ENCODE measurements around the gene C1orf167.

C1orf167 gene

GRCh38 chr1:11774753-11775152, 12.8 kb downstream of the C1orf167 start:
- H4K20me1 ChIP-seq (ENCODE audit: insufficient read depth), result no peaks in the 10 kb centered on the region

GRCh38 chr1:11777658-11778322, 15.8 kb downstream of the C1orf167 start:
- Histone ChIP-seq H3K9ac (no peak overlapping the region), H3K27me3 (ENCODE audit: insufficient read depth, low read depth) (peaks cover 11% of the 10 kb centered on the region; the same call in 1 of the 2 replicates), H3K4me2 (no peak overlapping the region), H3K36me3 (ENCODE audit: insufficient read depth) (no peaks in the 10 kb centered on the region), H2AFZ (ENCODE audit: low read depth) (no peak overlapping the region), H3K79me2 (ENCODE audit: insufficient read depth, low read depth) (no peaks in the 10 kb centered on the region), H3K27ac (no peak overlapping the region), H3K4me3 (IDR thresholded peaks at IDR 0.05; ENCODE audit: insufficient read depth, low read depth, low read length) (no peak overlapping the region), H3K4me1 (ENCODE audit: low read depth, poor library complexity, severe bottlenecking) (no peaks in the 10 kb centered on the region), H4K20me1 (ENCODE audit: insufficient read depth) (no peaks in the 10 kb centered on the region)
- no peak for TF ChIP-seq CTCF (conservative IDR thresholded peaks at IDR 0.05; ENCODE audit: low read depth, low read length)

More at GRCh38 chr1:11774753-11775152, 12.8 kb downstream of the C1orf167 start:
- no peak for TF ChIP-seq CTCF (conservative IDR thresholded peaks at IDR 0.05; ENCODE audit: low read depth, low read length)
- H3K4me1 ChIP-seq (ENCODE audit: low read depth, poor library complexity, severe bottlenecking), result no peaks in the 10 kb centered on the region
- H3K4me3 ChIP-seq (IDR thresholded peaks at IDR 0.05; ENCODE audit: insufficient read depth, low read depth, low read length), result no peak overlapping the region
- H3K79me2 ChIP-seq (ENCODE audit: insufficient read depth, low read depth), result no peaks in the 10 kb centered on the region
- H3K9ac ChIP-seq, result no peak overlapping the region
- H3K27me3 ChIP-seq (ENCODE audit: insufficient read depth, low read depth), result peaks cover 13% of the 10 kb centered on the region; the same call in 1 of the 2 replicates
- H3K27ac ChIP-seq, result no peak overlapping the region
- no peak overlapping the region for H3K4me2 ChIP-seq
- H3K36me3 ChIP-seq (ENCODE audit: insufficient read depth), result no peaks in the 10 kb centered on the region
- no peak overlapping the region for H2AFZ ChIP-seq (ENCODE audit: low read depth)

GRCh38 chr1:11778336-11778735, 16.3 kb downstream of the C1orf167 start:
- Histone ChIP-seq H3K9ac (no peak overlapping the region), H3K4me1 (ENCODE audit: low read depth, poor library complexity, severe bottlenecking) (no peaks in the 10 kb centered on the region), H3K79me2 (ENCODE audit: insufficient read depth, low read depth) (no peaks in the 10 kb centered on the region), H4K20me1 (ENCODE audit: insufficient read depth) (no peaks in the 10 kb centered on the region), H3K27ac (no peak overlapping the region), H3K4me2 (no peak overlapping the region), H3K27me3 (ENCODE audit: insufficient read depth, low read depth) (peaks cover 11% of the 10 kb centered on the region; the same call in 1 of the 2 replicates), H2AFZ (ENCODE audit: low read depth) (no peak overlapping the region), H3K4me3 (IDR thresholded peaks at IDR 0.05; ENCODE audit: insufficient read depth, low read depth, low read length) (no peak overlapping the region), H3K36me3 (ENCODE audit: insufficient read depth) (no peaks in the 10 kb centered on the region)
- TF ChIP-seq CTCF (conservative IDR thresholded peaks at IDR 0.05; ENCODE audit: low read depth, low read length), result no peak

GRCh38 chr1:11778844-11779623, 17.0 kb downstream of the C1orf167 start:
- Histone ChIP-seq H4K20me1 (ENCODE audit: insufficient read depth) (no peaks in the 10 kb centered on the region), H3K79me2 (ENCODE audit: insufficient read depth, low read depth) (no peaks in the 10 kb centered on the region), H3K9ac (no peak overlapping the region), H3K4me2 (no peak overlapping the region), H3K27me3 (ENCODE audit: insufficient read depth, low read depth) (peaks cover 11% of the 10 kb centered on the region; the same call in 1 of the 2 replicates), H3K36me3 (ENCODE audit: insufficient read depth) (no peaks in the 10 kb centered on the region), H3K27ac (no peak overlapping the region), H3K4me3 (IDR thresholded peaks at IDR 0.05; ENCODE audit: insufficient read depth, low read depth, low read length) (no peak overlapping the region), H2AFZ (ENCODE audit: low read depth) (no peak overlapping the region), H3K4me1 (ENCODE audit: low read depth, poor library complexity, severe bottlenecking) (no peaks in the 10 kb centered on the region)
- no peak for TF ChIP-seq CTCF (conservative IDR thresholded peaks at IDR 0.05; ENCODE audit: low read depth, low read length)

All from KMS-11 (cell line).